DND-41 (cell line): ENCODE results near the gene ATP4B.
A peak's percentile ranks its signal among the peaks of the same experiment; 100 is the strongest.

Experiments
- ATAC-seq: fragments of 200-7000 bp; cut with Tn5 transposase; 3 replicates; pipeline ENCODE4 v1.9.1; 2021; ENCODE audit warnings: low read depth; ENCODE audit not compliant: insufficient read depth
- DNase-seq: peaks from one replicate; pipeline ENCODE4 v3.0.0-alpha.2; 2020
- H2AFZ ChIP-seq: 2 replicates; pipeline ENCODE4 v1.6.0; 2012; ENCODE audit warnings: low read depth, low read length
- H3K27ac ChIP-seq: 2 replicates; pipeline ENCODE4 v1.5.1; 2012; ENCODE audit warnings: low read length, inconsistent platforms
- H3K27me3 ChIP-seq: fragments of 200-600 bp; sonication (generic); 2 replicates; pipeline ENCODE4 v1.6.0; 2012; ENCODE audit warnings: low read length, mild to moderate bottlenecking, inconsistent platforms; ENCODE audit not compliant: insufficient read depth, poor library complexity
- H3K36me3 ChIP-seq: 2 replicates; pipeline ENCODE4 v1.5.1; 2012; ENCODE audit warnings: low read length, inconsistent platforms; ENCODE audit not compliant: insufficient read depth
- H3K4me1 ChIP-seq: 2 replicates; pipeline ENCODE4 v1.5.1; 2012; ENCODE audit warnings: mild to moderate bottlenecking, low read length; ENCODE audit not compliant: insufficient read depth
- H3K4me2 ChIP-seq: 2 replicates; pipeline ENCODE4 v1.6.0; 2012; ENCODE audit warnings: mild to moderate bottlenecking, moderate library complexity, low read length, inconsistent platforms; ENCODE audit not compliant: insufficient read depth
- H3K4me3 ChIP-seq, 2 experiments: fragments of 200-600 bp in 1 of 2; shearing (Covaris generic) in 1 of 2; 2 replicates each; pipeline ENCODE4 v1.5.1; 2012 to 2016; ENCODE audit warnings: inconsistent platforms in 2 of 2, low read length in 2 of 2, mild to moderate bottlenecking in 2 of 2, low read depth in 1 of 2, moderate library complexity in 1 of 2
- H3K79me2 ChIP-seq: 2 replicates; pipeline ENCODE4 v1.6.0; 2012; ENCODE audit warnings: low read length, inconsistent platforms; ENCODE audit not compliant: insufficient read depth
- H3K9ac ChIP-seq: 2 replicates; pipeline ENCODE4 v1.6.0; 2012; ENCODE audit warnings: low read depth, mild to moderate bottlenecking, inconsistent platforms, low read length, moderate library complexity
- H3K9me3 ChIP-seq: 2 replicates; pipeline ENCODE4 v1.5.1; 2012; ENCODE audit warnings: low read length, moderate library complexity, mild to moderate bottlenecking, inconsistent platforms; ENCODE audit not compliant: insufficient read depth, severe bottlenecking
- H4K20me1 ChIP-seq: 2 replicates; pipeline ENCODE4 v1.6.0; 2012; ENCODE audit warnings: low read length; ENCODE audit not compliant: insufficient read depth
- EZH2 ChIP-seq: IDR thresholded peaks from 3 replicates; pipeline ENCODE4 v1.6.1; 2012; ENCODE audit warnings: borderline replicate concordance, low read depth, mild to moderate bottlenecking, moderate library complexity, low read length, inconsistent platforms; ENCODE audit not compliant: severe bottlenecking
- TF ChIP-seq, protein P1 (sequence below): IDR thresholded peaks from 2 replicates; pipeline ENCODE4 v1.5.1; 2012; ENCODE audit warnings: borderline replicate concordance, low read length, moderate library complexity, mild to moderate bottlenecking; ENCODE audit not compliant: poor library complexity, severe bottlenecking; ENCODE audit errors: extremely low read depth

Gene ATP4B

DNA sequence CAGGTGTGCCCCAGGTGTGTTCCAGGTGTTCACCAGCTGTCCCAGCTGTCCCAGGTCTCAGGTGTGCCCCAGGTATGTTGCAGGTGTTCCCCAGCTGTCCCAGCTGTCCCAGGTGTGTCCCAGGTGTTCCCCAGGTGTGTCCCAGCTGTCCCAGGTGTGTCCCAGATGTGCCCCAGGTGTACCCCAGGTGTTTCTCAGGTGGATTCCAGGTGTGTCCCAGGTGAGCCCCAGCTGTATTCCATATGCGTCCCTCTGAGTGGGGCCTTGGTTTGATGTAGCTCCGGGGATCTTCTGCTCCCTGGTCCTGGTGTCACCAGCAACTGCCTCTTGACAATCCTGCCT lies 8.3 kb upstream of the ATP4B start:
- no peaks in the 10 kb centered on the region for H3K79me2 ChIP-seq
- no peak overlapping the region for H3K27ac ChIP-seq
- ATAC-seq (no peak), DNase-seq (no peak)
- H2AFZ ChIP-seq: no peak overlapping the region
- H3K4me3 ChIP-seq: no peak overlapping the region
- peaks cover 29% of the 10 kb centered on the region for H4K20me1 ChIP-seq
- H3K27me3 ChIP-seq: no peaks in the 10 kb centered on the region
- no peaks in the 10 kb centered on the region; the same call in 1 of the 2 replicates for H3K4me1 ChIP-seq
- no peaks in the 10 kb centered on the region for H3K36me3 ChIP-seq
- H3K4me2 ChIP-seq: no peak overlapping the region
- no peak for TF ChIP-seq EZH2
- TF ChIP-seq, protein P1, sequence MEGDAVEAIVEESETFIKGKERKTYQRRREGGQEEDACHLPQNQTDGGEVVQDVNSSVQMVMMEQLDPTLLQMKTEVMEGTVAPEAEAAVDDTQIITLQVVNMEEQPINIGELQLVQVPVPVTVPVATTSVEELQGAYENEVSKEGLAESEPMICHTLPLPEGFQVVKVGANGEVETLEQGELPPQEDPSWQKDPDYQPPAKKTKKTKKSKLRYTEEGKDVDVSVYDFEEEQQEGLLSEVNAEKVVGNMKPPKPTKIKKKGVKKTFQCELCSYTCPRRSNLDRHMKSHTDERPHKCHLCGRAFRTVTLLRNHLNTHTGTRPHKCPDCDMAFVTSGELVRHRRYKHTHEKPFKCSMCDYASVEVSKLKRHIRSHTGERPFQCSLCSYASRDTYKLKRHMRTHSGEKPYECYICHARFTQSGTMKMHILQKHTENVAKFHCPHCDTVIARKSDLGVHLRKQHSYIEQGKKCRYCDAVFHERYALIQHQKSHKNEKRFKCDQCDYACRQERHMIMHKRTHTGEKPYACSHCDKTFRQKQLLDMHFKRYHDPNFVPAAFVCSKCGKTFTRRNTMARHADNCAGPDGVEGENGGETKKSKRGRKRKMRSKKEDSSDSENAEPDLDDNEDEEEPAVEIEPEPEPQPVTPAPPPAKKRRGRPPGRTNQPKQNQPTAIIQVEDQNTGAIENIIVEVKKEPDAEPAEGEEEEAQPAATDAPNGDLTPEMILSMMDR: no peak
- no peak overlapping the region for H3K9ac ChIP-seq
- no peaks in the 10 kb centered on the region for H3K9me3 ChIP-seq

DNA sequence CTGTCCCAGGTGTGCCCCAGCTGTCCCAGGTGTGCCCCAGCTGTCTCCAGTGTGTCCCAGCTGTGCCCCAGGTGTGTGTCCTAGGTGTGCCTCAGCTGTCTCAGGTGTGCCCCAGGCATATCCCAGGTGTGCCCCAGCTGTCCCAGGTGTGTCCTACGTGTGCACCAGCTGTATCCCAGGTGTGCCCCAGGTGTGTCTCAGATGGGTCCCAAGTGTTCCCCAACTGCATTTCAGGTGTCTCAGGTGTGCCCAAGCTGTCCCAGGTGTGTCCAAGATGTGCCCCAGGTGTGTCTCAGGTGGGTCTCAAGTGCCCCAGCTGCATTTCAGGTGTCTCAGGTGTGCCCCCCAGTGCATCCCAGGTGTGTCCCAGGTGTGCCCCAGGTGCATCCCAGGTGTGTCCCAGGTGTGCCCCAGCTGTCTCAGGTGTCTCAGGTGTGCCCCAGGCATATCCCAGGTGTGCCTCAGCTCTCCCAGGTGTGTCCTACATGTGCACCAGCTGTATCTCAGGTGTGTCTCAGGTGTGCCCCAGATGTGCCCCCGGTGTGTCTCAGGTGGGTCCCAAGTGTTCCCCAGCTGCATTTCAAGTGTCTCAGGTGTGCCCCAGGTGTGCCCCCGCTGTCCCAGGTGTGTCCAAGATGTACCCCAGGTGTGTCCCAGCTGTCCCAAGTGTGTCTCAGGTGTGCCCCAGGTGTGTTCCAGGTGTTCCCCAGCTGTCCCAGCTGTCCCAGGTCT lies 7.8 kb upstream of the ATP4B start:
- DNase-seq (no peak), ATAC-seq (no peak)

DNA sequence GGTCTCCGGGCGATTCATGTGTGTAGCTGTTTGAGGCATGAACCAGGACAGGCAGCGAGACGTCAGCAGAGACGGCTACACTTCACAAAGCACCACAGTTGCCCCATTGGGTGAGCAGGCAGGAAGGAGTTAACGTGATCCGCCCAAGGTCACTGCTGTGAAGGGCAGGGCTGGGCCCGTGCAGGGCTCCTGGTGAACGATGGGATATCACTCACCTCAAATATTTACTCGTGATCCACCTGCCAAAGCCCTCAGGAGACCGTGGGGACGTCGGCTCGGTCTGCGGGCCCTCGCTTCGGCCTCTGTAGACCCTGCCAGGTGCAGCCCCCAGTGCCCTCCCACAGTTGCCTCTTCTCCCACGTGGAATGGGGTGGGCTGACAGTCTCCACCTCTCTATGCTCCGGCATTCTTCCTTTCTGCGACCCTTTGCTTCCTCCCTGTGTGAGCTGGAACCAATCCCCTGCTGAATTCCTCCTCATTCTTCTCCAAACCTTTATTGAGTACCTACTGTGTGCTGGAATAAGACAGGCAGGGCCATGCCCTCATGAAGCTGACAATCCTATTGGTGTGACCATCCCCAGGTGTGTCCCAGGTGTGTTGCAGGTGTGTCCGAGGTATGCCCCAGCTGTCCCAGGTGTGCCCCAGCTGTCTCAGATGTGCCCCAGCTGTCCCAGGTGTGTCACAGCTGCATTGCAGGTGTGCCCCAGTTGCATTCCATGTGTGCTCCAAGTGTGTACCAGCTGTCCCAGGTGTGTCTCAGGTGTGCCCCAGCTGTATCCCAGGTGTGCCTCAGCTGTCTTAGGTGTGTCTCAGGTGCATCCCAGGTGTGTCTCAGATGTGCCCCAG lies 7.0 kb upstream of the ATP4B start:
- Histone ChIP-seq H3K79me2 (no peaks in the 10 kb centered on the region), H3K4me3 (no peak overlapping the region), H3K4me1 (no peaks in the 10 kb centered on the region; the same call in 1 of the 2 replicates), H3K27ac (no peak overlapping the region), H3K9me3 (no peaks in the 10 kb centered on the region), H2AFZ (no peak overlapping the region), H3K36me3 (no peaks in the 10 kb centered on the region), H3K9ac (no peak overlapping the region), H3K4me2 (no peak overlapping the region), H3K27me3 (no peaks in the 10 kb centered on the region), H4K20me1 (peaks cover 29% of the 10 kb centered on the region)
- ATAC-seq (0 out of 3 replicates have a peak, but pooled peaks have one; percentile 23), DNase-seq (no peak)
- TF ChIP-seq, protein P1: no peak
- no peak for TF ChIP-seq EZH2

More for the DNA sequence above, 7.8 kb upstream of the ATP4B start:
- Histone ChIP-seq H4K20me1 (peaks cover 29% of the 10 kb centered on the region), H3K4me3 (no peak overlapping the region), H3K4me1 (no peaks in the 10 kb centered on the region; the same call in 1 of the 2 replicates), H3K27ac (no peak overlapping the region), H3K36me3 (no peaks in the 10 kb centered on the region), H3K9me3 (no peaks in the 10 kb centered on the region), H3K4me2 (no peak overlapping the region), H3K79me2 (no peaks in the 10 kb centered on the region), H3K9ac (no peak overlapping the region), H2AFZ (no peak overlapping the region), H3K27me3 (no peaks in the 10 kb centered on the region)
- TF ChIP-seq EZH2: no peak
- TF ChIP-seq, protein P1: no peak
